Rectal smooth muscle tissue (tissue), 1 donor: Measurements from ENCODE around the gene CLDN15.
"Not testable (repeated sequence)": the region's sequence is repeated elsewhere in the genome, so short reads cannot be mapped to it uniquely, and the experiment has no call there.

Experiments used
- H3K27ac ChIP-seq: one replicate; pipeline ENCODE4 v1.7.0; 2013; ENCODE audit warnings: low read depth, low read length, inconsistent platforms
- H3K27me3 ChIP-seq: one replicate; pipeline ENCODE4 v1.7.0; 2013; ENCODE audit warnings: low read length; ENCODE audit not compliant: control insufficient read depth, insufficient read depth
- H3K36me3 ChIP-seq: one replicate; pipeline ENCODE4 v1.7.0; 2013; ENCODE audit warnings: low read length; ENCODE audit not compliant: control insufficient read depth, insufficient read depth
- H3K4me1 ChIP-seq: one replicate; pipeline ENCODE4 v1.7.0; 2013; ENCODE audit warnings: low read length; ENCODE audit not compliant: control insufficient read depth, insufficient read depth
- H3K4me3 ChIP-seq: one replicate; pipeline ENCODE4 v1.7.0; 2013; ENCODE audit warnings: low read length
- H3K9ac ChIP-seq: one replicate; pipeline ENCODE4 v1.7.0; 2013; ENCODE audit warnings: low read length

The CLDN15 gene, protein sequence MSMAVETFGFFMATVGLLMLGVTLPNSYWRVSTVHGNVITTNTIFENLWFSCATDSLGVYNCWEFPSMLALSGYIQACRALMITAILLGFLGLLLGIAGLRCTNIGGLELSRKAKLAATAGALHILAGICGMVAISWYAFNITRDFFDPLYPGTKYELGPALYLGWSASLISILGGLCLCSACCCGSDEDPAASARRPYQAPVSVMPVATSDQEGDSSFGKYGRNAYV

GRCh38 chr7:101237206-101238067 lies at the start of gene CLDN15:
TSS of gene CLDN15 (minus strand) at chr7:101237802. CDS start at chr7:101237581, 221 bp downstream.
- Histone ChIP-seq H3K9ac (peak within 1 kb of the TSS; percentile 49), H3K27me3 (no peaks in the 10 kb centered on the region), H3K4me3 (peak within 1 kb of the TSS; percentile 62), H3K36me3 (peaks cover 14% of the 10 kb centered on the region), H3K27ac (peak within 1 kb of the TSS; percentile 65), H3K4me1 (peaks cover 3% of the 10 kb centered on the region)

- Histone ChIP-seq H3K9ac (no peak overlapping the region), H3K36me3 (no peaks in the 10 kb centered on the region), H3K27ac (no peak overlapping the region), H3K4me3 (no peak overlapping the region), H3K27me3 (no peaks in the 10 kb centered on the region), H3K4me1 (no peaks in the 10 kb centered on the region)
Measured at GRCh38 chr7:101287032-101287431, 49.4 kb upstream of the CLDN15 start.

- not testable (repeated sequence) for H3K36me3 ChIP-seq, H3K9ac ChIP-seq, H3K27ac ChIP-seq, H3K4me1 ChIP-seq, H3K4me3 ChIP-seq, H3K27me3 ChIP-seq
Measured at GRCh38 chr7:101285880-101286279, 48.3 kb upstream of the CLDN15 start.

GRCh38 chr7:101285171-101285570 lies 47.6 kb upstream of the CLDN15 start:
- Histone ChIP-seq H3K36me3 (no peaks in the 10 kb centered on the region), H3K27me3 (no peaks in the 10 kb centered on the region), H3K4me1 (no peaks in the 10 kb centered on the region), H3K27ac (no peak overlapping the region), H3K4me3 (no peak overlapping the region), H3K9ac (no peak overlapping the region)

DNA sequence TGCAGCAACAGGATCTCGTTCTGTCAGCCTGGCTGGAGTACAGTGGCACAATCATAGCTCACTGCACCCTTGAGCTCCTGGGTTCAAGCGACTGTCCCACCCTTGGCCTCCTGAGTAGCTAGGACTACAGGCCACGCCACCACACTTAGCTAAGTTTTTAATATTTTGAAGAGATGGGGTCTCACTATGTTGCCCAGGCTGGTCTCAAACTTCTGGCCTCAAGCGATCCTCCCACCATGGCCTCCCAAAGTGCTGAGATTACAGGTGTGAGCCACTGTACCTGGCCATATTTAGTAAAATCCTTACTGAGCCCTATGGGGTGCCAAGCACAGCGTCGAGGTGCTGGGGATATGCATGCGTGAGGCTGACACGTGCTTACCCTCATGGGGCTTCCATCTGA lies 43.3 kb upstream of the CLDN15 start:
- H3K27me3 ChIP-seq, H3K4me3 ChIP-seq, H3K9ac ChIP-seq, H3K4me1 ChIP-seq, H3K27ac ChIP-seq, H3K36me3 ChIP-seq: not testable (repeated sequence)

GRCh38 chr7:101278461-101279292 lies 41.1 kb upstream of the CLDN15 start:
- no peak overlapping the region for H3K27ac ChIP-seq
- H3K36me3 ChIP-seq: no peaks in the 10 kb centered on the region
- no peaks in the 10 kb centered on the region for H3K27me3 ChIP-seq
- H3K4me1 ChIP-seq: no peaks in the 10 kb centered on the region
- no peak overlapping the region for H3K4me3 ChIP-seq
- no peak overlapping the region for H3K9ac ChIP-seq

DNA sequence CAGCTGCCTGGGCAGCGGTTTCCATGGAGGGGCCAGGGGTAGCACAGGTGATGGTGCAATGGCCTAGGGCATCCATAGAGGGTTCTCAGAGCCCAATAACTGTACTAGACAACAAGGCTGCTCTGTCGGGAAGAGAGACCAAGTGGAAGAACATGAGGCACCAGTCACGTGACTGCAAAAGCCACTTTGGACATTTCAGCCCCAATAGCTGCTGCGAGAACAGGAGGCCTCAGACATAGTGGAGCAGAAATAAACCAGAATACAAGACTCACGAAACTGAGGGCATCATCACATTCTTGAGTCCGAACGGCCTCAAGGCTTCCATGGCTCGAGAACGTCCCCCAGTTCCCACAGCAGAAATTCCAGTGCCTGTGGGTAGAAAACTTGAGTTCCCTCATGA lies 39.6 kb upstream of the CLDN15 start:
- no peaks in the 10 kb centered on the region for H3K27me3 ChIP-seq
- H3K27ac ChIP-seq: no peak overlapping the region

DNA sequence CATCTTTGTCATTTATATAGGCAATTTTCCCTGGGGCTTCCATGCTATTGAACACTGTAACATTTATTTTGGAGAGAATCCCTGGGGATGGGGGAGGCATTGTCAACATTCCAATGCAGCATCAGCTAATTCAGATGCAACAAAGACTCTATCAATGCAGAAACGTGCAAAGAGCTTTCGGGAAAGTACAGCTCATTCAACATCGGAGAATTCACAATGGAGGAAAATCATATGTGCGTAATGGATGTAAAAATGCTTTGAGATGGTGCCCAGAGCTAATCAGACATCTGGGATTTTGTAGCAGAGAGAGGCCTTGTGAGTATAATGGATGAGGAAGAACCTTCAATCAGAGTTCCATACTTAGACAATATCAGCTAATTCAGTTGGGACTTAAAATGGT lies 35.6 kb upstream of the CLDN15 start:
- Histone ChIP-seq H3K4me1 (no peaks in the 10 kb centered on the region), H3K9ac (no peak overlapping the region), H3K27me3 (no peaks in the 10 kb centered on the region), H3K27ac (no peak overlapping the region), H3K4me3 (no peak overlapping the region), H3K36me3 (no peaks in the 10 kb centered on the region)

More for the DNA sequence above, 39.6 kb upstream of the CLDN15 start:
- Histone ChIP-seq H3K4me1 (no peaks in the 10 kb centered on the region), H3K9ac (no peak overlapping the region), H3K36me3 (no peaks in the 10 kb centered on the region), H3K4me3 (no peak overlapping the region)

DNA sequence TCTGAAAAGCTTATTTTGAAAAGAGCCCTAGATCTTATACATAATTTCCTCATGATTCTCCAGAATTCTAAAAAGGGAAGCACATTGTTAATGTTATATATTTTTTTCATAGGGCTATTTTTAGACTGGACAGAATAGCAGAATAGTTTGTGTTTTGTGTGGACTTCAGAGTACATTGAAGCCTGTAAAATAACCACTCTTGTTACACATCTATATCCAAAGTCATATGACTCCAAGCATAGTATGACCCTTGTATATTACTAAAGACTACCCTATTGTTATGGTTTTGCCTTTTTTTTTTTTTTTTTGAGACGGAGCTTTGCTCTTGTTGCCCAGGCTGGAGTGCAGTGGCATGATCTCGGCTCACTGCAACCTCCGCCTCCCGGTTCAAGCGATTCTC lies 33.4 kb upstream of the CLDN15 start:
- no peaks in the 10 kb centered on the region for H3K36me3 ChIP-seq
- no peak overlapping the region for H3K9ac ChIP-seq
- no peaks in the 10 kb centered on the region for H3K27me3 ChIP-seq
- no peaks in the 10 kb centered on the region for H3K4me1 ChIP-seq
- H3K27ac ChIP-seq: no peak overlapping the region
- no peak overlapping the region for H3K4me3 ChIP-seq

- Histone ChIP-seq H3K36me3 (no peaks in the 10 kb centered on the region), H3K4me1 (no peaks in the 10 kb centered on the region), H3K27ac (no peak overlapping the region), H3K27me3 (no peaks in the 10 kb centered on the region), H3K4me3 (no peak overlapping the region), H3K9ac (no peak overlapping the region)
Measured at GRCh38 chr7:101269664-101270063, 32.1 kb upstream of the CLDN15 start.

DNA sequence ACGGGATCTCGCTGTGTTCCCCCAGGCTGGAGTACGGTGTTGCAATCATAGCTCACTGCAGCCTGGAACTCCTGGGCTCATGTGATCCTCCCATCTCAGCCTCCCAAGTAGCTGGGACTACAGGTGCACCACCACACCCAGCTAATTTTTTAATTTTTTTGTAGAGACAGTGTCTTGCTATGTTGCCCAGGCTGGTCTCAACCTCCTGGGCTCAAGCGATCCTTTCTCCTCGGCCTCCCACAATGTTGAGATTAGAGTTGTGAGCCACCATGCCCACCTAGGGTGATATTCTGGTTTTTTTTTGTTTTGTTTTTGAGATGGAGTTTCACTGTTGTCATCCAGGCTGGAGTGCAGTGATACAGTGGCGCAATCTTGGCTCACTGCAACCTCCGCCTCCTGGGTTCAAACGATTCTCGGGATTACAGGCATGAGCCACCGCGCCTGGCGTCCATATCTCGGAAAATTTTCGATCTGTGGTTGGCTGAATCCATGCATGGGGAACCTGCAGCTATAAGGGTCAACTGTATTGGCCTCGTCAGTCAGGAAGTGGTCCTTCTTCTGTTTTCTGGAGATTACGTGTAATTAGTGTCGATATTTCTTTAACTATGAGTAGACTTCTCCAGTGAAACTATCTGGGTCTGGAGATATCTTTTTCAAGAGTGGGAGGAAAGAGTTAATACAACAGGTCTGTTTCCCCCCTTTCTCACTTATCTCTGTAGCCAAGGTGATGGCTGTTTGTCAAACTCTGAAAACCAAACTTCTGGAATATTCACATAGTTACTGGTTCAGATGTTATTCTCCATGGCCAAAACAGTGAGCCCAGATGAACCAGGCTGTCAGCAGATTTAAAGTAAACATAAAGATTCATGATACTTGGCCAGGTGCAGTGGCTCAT lies 28.3 kb upstream of the CLDN15 start:
- no peaks in the 10 kb centered on the region for H3K36me3 ChIP-seq
- H3K27me3 ChIP-seq: peaks cover 2% of the 10 kb centered on the region
- H3K9ac ChIP-seq: no peak overlapping the region
- no peaks in the 10 kb centered on the region for H3K4me1 ChIP-seq
- no peak overlapping the region for H3K27ac ChIP-seq
- H3K4me3 ChIP-seq: no peak overlapping the region
